HG02973 (cell line): Measurements from ENCODE around the gene CMBL.
A peak's percentile ranks its signal among the peaks of the same experiment; 100 is the strongest.
"Not testable (repeated sequence)": the region's sequence is repeated elsewhere in the genome, so short reads cannot be mapped to it uniquely, and the experiment has no call there.

Source experiments
- ATAC-seq: cut with Tn5 transposase; IDR thresholded peaks from one replicate; pipeline ENCODE4 v1.9.1; 2021; ENCODE audit warnings: moderate library complexity; ENCODE audit not compliant: unreplicated experiment

CMBL gene

DNA sequence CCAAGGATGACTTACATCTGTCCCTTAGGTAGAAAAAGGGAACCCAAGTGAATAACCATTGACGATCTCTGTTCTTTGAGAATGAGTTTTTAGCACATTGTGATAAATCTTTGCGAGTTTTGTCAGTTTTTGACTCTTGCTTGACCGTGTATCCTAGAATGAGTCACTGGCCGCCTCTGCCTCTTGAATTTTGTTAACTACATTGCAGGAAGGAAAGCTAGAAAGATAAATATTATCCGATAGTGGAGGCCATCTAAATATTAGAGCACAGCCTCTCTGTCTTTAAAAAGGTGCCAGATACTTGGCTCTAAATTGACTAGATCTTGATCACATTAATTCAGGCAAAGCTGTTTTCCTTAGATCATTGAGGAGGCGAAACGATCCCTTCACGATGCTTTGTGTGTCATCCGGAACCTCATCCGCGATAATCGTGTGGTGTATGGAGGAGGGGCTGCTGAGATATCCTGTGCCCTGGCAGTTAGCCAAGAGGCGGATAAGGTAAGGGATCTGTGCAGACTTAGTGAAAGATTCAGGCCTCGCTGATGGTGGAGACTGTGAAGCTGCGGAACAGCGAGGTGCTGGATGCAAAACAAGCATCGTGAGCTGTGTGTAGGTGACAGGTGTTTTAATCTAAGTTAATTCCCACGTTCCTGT is 45.5 kb downstream of the CMBL start:
- ATAC-seq: no peak

DNA sequence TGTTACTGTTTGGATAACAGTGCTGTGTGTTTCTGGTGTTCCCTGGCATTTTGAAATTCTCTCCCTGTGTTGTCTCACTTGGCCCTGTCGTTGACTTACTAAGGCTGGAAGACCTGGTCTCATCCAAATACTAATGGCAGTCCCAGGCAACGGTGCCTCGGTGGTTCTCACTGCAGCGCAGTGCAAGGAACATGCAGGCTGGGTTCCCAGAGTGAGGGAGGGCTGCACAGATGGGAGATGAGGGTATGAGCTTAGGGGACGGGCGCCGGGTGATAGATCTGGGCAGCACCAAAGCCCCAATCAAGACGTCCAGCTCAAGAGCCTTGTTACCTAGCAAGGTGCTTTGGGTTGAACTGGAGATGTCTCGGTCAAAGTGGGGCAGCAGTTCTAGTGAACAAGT is 46.6 kb downstream of the CMBL start:
- ATAC-seq: no peak

DNA sequence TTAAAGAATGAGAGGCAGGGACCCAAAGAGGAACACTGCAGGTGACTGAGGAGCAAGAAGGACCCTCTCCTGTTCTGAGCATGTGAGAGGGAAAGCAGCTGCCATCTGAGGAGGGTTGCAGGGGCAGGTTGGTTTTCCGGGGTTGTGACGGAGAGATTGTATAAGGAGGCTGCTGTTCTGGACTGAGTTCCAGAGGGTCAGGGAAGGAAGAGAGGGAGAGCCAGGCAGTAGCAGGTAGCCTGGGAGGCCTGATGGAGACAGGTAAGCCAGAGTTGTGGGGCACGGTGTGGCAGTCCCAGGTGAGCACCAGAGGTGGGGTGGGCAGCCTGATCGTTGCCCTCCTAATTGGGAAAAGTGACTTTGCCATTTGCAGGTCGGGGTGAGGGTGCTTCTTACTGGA is 47.8 kb downstream of the CMBL start:
- no peak for ATAC-seq

DNA sequence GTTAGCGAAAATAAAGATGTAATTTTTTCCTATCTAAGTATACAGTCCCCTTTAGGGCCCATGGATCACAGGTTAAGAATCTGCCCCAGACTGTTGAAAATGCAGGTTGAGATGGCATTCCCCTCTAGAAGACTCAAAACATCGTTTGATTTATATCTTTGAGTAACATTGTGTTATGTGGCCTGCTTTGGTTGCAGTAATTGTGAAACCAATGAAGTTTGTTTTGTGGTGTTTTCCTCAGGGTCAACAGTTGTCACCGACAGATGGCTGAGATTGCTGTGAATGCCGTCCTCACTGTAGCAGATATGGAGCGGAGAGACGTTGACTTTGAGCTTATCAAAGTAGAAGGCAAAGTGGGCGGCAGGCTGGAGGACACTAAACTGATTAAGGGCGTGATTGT is 49.8 kb downstream of the CMBL start:
- ATAC-seq: no peak

DNA sequence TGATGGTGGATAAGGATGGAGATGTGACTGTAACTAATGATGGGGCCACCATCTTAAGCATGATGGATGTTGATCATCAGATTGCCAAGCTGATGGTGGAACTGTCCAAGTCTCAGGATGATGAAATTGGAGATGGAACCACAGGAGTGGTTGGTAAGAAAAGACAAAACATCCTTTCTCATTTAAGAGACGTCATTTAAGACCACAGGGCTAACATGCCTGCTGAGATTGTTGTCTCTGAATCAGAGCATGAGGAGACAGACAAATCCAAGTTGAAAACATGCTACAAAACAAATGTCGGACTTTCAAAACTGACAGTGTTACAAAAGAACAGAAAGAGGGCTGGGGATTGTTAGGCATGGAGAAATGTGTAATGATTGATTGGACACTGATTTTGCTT is 53.0 kb downstream of the CMBL start:
- ATAC-seq: no peak

DNA sequence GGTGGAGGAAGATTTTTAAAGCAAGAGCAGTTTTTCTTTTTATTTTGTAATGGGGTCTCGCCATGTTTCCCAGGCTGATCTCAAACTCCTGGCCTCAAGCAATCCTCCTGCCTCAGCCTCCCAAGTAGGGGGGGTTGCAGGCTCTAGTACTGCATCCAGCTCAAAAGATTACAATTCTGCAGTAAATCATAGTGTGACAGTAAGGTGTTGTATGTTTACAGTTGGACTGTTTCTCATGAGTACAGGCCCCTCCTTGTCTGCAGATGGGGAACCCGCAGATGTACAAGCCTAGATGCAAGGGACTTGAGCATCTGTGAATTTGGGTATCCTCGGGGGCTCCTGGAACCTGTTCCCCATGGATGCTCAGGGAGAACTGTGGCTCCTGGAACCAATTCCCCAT is 54.3 kb downstream of the CMBL start:
- ATAC-seq: no peak

DNA sequence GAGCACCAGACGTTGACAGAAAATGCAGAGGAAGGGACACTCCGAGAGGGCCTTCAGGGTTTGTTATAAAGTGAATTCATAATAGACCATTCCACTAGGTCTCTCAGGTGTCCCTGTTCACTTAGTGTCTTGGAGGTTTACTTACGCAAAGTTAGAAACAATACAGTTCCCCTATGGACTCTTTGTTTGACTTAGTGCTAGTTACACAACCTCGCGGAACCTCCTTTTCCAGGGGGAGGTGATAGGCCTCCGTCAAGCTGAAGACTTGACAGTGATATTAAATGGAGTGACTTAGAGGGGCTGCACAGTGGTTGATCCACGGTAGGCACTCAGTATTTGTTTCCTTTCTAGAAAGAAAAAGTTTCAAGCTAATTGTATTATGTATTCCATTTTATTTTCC is 56.3 kb downstream of the CMBL start:
- no peak for ATAC-seq

DNA sequence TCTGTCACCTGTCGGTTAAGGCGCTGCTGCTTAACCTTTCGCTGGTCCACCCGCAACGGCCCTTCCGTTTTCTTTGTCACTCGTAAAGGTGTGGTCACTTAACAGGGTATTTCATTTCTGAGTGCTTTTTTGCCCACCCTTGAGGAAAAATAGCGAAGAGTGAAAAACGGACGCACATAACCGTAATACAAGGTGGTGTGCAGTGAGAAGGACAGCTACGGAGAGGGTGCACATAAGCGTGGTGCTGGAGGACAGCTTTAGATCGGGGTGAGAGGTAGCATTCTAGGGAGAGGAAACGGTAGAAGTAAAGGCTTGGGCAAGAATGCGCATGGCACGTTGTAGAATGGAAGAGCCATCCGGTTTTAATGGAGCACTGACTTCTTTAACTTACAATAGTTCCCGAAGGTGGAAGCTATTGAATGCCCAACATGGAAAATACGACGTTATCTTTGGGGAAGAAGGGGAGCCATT is 56.9 kb downstream of the CMBL start:
- ATAC-seq: peak; percentile 10

DNA sequence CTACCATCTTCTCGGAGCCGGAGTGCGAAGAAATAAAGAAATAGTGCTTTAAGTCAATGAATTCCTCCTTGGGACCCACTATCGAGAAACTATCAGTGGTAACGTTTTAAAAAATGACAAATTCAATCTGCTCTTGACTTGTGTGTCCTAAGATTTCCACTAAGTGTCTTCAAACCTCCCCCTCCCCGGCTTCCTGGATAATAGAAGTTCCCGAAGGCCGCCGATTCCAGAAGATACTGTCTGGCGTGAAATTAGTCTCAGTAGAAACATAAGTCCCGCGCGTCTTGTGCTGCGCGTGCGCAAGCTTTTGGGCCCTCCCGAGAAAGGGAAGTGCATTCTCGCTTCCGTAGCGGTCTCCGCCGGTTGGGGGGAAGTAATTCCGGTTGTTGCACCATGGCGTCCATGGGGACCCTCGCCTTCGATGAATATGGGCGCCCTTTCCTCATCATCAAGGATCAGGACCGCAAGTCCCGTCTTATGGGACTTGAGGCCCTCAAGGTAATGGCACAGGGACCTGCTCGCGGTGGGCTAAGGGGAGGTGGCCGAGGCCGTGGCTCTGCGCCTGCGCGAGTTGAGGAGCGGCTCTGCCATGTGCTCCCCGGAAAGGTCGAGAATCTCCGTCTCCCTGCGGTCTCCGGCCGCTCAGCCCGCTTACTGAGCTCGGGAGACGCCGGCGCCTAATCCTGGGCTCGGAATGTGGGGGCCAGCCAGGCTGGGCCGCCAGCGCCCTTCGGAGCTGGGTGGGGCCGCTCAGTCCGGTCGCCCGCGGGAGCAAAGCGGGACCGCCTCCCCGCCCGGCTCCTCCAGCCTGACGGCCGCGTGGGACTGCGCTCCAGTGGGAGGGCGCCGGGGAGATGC is 57.5 kb downstream of the CMBL start, which contains the start of gene CCT5:
TSS of gene CCT5 (plus strand) at position 333 of the 858 bp plus-strand sequence. CDS start at position 394, 61 bp downstream.
- peak; percentile 70 for ATAC-seq

DNA sequence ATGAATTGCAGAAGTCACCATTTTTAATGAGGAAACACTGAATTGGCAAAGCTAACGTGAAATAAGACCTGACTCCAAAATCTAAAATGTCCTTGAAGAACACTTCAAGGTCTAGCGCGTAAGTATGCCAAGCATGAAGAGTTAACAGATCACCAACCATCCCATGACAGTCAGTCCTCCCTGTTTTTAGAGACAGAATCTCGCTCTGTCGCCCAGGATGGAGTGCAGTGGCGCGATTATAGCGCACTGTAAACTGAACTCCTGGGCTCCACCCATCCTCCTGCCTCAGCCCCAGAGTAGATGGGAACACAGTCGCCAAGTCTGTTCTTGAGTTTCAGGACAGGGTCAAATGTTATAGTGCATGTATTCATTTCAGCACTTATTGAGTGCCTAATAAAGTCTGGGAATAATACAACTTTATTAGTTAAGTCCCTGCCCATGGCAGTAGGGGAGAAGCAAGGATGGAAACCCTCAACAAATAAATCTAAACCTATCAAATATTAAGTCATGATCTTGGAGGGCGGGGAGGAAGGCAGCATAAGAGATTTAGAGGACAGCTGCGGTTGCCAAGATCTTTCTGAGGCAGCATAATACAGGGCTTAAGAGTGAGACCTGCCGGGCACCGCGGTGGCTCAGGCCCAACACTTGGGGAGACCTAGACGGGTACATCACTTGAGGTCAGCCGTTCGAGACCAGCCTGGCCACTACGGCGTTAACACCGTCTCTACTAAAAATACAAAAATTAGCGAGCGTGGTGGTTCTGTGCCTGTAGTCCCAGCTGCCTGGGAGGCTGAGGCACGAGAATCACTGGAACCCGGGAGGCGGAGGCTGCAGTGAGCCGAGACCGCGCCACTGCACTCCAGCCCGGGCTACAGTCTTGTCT is 59.1 kb downstream of the CMBL start:
- ATAC-seq: peak; percentile 4

DNA sequence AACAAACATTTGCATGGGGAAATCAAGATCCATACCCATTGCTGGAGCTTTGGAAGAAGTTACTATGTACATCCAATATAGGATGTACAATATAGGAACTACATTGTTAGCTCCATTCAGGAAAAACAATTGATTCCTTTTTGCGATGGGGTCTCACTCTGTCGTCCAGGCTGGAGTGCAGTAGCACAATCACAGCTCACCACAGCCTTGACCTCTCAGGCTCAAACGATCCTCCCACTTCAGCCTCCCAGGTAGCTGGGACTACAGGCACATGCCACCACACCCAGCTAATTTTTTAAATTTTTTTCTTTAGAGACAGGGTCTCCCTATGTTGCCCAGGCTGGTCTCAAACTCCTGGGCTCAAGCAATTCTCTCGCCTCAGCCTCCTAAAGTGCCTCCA is 60.5 kb downstream of the CMBL start:
- not testable (repeated sequence) for ATAC-seq

DNA sequence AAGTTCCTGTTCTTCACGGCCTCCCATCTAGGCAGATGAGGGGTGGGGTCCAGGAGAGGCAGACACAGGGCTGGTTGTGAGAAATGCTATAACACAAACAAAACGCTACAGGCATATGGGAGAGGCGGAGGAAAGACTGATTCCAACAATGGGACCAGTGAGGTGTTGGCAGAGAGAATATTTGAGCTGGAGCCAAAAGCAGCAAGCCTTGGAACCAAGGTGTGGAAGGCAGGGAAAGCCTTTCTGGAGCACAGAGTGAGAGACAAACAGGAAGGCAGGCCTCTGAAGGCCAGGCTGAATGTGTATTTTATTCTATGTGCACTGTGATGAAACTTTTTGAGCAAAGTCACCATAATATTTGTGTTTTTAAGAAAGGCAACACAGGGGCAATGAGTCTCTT is 60.9 kb downstream of the CMBL start:
- no peak for ATAC-seq

DNA sequence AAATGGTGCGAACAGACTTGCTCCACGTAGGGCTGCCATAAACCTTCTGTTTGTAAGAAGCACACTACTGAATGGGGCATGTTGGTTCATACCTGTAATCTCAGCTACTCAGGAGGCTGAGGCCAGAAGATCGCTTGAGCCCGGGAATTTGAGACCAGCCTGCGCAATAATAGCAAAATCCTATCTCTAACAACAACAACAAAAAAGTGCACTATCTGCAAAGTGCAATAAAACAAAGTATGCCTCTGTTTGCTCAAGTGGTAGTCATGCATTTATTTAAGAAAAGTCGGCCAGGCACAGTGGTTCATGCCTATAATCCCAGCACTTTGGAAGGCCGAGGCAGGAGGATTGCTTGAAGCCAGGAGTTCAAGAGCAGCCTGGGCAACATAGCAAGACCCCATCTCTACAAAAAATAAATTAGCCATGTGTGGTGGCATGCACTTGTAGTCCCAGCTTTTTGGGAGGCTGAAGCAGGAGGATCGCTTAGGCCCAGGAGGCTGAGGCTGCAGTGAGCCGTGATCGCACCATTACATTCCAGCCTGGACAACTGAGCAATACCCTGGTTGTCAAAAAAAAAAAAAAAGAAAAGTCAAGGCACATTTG is 63.3 kb downstream of the CMBL start:
- no peak for ATAC-seq

DNA sequence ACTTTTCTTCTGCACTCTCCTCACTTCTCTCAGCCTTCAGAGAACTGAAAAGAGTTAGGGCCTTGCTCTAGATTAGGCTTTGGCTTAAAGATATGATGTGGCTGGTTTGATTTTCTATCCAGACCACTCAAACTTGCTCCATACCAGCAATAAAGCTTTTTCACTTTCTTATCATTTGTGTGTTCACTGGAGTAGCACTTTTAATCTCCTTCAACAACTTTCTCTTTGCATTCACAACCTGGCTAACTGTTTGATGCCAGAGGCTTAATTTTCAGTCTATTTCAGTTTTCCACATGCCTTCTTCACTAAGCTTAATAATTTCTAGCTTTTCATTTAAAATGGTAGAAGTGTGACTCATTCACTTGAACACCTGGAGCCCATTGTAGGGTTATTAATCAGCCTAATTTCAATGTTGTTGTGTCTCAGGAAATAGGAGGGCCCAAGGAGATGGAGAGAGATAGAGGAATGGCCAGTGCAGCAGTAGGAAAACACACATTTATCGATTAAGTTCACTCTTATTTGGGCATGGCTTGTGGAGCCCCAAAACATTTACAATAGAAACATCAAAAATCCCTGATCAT is 64.0 kb downstream of the CMBL start:
- no peak for ATAC-seq

DNA sequence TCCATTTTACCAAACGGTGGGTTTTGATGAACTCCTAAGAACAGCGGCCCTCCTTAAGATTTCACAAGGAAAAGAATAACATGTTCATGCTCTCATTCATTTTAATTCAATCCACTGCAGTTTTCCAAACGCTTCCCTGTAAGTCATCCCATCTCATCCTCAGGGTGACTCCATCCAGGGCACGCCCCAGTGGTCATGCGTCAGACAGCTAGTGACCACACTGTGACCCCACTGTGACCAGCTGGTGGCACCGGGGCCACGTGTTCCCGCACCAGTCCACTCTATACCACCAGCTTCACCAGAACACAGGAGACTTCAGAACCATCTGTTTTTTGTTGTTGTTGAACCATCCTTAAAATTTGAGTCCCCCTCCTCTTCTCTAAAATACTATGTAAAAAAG is 72.4 kb downstream of the CMBL start:
- ATAC-seq: no peak

DNA sequence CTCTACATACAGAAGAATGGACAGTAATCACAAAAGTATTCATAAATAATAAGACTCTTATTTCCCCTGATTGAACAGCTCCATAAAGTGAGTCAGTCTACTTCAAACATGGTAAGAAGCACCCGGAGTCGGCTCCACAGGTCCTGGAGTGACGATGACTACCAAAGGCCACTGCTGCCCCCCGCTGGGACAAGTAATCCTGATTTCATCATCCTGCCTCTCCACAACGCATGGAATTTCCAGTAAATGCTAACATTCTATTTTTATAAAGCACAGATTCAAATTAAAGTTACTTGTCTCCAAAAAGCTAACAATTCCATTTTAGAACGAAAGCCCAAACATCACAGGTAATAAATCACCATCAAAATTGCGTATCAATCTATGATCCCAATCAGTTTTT is 74.2 kb downstream of the CMBL start:
- ATAC-seq: no peak

DNA sequence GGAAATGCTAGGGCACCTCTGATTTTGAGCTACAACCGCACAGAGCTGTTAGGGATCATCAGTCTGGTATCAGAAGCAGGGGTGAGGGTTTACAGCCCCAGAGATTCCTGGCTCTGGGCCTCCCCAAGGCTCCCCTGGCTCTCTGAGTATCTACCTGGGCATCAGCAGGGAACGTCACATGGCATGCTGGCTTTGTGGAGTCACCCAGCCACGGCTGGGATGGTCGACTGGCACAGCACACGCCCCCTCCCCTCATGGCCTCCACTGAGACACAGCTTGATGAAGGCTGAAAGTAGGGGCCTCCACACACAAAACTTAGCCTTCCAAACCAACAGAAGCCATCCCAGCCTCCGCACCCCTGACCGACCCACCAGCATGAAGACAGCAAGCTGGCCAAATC is 74.7 kb downstream of the CMBL start:
- ATAC-seq: no peak

DNA sequence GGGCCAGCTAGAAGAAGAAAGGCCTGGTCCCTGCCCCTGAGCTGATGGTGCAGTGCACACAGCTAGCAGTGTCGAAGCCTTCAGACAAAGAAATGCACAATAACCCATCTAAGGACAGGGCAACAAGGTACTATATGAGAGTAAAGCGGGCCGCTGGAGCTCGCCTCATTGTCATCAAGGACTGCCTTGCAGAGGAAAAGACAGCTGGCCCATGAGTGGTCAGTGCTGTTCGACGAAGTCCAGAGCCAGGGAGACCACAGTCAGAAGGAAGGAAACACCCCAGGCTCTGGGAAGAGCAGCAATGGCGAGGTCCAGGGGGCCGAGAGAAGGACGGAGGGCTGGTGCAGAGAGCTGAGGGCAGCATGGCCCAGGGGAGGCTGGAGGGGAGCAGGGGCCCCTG is 75.3 kb downstream of the CMBL start:
- ATAC-seq: no peak

DNA sequence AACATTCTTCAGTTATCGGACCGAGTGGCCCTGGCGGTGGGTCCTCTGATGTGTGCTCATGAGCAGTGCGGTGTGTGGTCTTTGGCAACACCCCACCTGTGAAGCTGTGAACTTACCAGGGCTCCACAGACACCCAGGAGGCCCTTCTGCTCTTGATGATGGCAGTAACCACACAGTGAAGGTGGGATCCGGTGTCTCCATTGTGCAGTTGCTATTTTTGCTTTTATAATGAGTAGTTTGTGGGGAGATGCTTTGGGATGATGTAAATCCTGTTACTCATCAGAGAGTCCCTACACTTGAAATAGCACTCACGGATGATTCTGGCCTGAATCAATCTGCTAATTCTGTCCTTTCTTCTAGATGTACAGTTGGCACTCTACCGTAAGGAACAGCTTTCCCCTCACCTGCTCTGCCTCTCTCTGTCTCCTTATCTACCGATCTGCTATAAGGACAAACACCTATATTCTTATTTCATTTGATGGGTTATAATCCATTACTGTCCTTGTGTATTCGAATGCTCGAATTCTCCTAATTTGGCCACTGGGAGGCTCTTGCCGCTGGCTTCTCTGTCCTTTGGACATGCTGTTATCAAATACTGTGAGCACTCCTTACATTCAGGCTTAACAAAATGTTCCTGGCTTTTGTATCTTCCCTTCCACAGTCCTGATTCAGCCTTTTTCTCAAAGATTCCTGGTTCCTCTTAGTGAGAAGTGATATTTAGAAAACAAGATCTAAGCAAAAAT is 78.2 kb downstream of the CMBL start:
- ATAC-seq: no peak

DNA sequence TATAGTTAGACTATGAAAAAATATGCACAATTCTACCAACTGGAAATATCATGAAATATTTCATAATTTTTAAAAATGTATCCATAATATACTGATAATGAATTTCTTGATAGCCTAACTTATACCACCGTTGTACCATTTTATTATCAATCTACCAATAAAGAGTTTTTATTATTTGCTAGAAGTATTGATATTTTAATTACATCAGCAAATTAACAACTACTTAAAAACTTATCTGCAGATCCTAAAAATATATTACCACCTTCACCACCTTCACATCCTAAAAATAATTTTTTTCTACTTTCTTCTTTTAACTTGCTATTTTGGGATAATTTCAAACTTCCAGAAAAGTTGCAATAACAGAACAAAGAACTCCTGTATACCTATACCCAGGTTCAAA is 79.4 kb downstream of the CMBL start:
- no peak for ATAC-seq
